HL-60/S4 (cell line): ENCODE measurements around the gene ZBTB7C.

Experiments
- in situ Hi-C: fragments of 300-500 bp; cut with MboI; formaldehyde crosslinking; loops from 2 replicates; pipeline ENCODE4 v1.14.3; 2022; ENCODE audit warnings: low sequenced_read_pairs

Gene ZBTB7C

DNA sequence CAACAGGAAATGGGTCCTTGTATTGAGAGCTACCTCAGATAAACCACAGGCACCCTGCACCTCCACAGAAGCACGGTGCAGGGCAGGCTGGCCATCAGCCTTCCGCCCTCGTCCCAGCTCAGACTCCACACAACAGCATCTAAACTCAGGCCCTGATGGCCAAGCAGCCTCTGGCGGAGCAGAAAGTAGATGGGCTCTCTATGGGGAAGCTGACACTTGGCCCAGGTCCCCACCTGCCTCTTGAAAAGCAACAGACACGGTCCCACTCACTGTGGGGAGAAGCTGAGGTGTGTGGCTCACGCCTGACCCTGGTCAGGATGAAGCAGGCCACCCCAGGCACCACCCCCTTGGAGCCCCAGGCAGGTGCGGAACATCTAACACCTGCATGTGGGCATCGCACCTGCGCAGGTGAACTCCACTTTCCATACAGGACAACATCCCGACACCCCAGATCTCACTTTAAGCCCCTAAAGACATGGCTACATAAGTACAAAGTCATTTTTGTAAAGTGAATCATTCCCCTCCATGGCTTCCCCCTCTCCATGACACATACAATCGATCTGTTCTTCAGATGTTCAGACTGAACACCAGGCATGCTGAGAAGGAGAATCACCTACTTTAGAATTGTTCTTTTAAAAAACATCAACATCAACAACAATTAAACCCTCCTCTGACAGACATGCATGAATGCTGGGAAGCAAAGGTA, 208.4 kb downstream of the ZBTB7C start:
- in situ Hi-C loops = no loop called here

DNA sequence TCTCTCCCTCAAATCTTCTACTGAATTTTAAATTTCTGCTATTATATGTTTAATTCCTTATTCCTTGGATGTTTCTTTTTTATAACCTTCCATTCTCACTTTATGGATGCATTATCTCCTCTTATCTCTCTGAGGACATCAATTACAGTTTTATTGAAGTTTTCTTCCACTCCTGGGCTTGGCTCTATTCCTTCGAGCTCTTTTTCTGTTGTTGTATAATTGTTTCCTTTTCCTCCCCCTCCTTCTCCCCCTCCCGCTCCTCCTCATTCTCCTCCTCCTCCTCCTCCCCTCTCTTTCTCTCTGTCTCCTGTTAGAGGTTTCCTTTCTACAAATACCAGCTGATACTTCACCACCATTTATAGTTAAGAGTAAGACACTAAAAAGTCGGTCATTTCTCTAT, 209.8 kb downstream of the ZBTB7C start:
- in situ Hi-C loops = no loop called here

DNA sequence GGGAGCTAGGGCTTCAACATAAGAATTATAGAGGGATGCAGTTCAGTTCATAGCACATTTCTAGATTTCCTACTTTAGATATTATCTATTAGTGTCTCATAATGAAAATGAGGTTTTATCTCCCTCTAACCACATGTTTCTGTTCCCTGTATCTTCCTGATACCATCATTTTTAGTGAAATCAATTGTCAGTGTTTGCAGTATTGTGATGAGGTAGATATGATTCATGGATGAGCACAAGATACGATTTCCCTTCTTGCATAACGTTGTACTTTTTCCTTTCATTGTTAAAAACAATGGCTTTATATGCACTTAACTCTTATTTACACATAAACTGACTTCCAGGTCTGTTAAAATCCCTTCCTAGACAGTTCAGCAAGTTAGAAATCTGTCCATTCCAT, 211.4 kb downstream of the ZBTB7C start:
- in situ Hi-C loops = no loop called here

DNA sequence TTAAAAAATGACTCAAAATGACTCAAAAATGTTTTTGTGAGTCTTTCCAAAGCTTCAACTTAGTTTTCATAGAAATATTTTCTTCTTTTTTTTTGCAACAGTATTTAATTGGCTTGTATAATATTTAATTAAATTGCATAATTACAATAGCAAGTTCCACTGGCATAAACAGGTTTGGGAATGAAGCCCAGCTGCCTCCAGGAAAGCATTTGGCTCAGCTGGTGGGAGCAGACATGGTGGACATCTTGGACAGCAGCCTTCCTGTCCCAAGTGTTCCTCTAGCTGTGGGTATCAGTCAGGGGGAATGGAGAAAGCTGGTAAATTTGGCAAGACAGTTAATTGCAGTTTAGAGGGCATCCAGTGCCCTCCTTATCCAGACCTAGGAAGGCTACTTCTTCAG, 213.4 kb downstream of the ZBTB7C start:
- in situ Hi-C loops = no loop called here

DNA sequence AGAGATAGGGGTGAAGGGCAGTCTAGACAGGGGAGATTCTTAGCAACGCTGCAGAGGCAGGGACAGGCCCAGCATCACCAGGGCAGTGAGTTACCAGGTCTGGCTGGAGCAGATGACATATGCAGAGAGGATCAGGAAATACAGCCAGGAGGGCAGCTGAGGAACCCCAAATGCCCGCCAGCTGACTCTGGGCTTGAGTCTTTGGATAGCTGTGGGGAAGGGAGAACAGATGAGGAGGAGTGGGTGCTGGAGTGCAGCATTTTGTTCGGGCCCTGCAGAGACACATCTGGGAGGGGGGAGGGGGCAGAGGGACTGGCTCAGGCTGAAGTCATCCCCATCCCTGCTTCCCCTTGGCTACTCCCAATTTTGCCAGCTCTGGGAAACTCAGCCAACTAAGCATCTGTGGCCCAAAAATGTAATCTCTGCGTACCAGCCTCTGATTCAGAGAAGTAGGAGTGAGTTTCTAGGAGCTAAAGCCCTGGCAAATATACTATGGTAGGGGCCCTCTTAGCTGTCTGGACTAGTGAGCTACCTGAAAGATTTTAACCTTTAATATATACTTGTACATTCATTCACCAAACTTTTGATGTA, 214.5 kb downstream of the ZBTB7C start:
- in situ Hi-C loops = no loop called here

DNA sequence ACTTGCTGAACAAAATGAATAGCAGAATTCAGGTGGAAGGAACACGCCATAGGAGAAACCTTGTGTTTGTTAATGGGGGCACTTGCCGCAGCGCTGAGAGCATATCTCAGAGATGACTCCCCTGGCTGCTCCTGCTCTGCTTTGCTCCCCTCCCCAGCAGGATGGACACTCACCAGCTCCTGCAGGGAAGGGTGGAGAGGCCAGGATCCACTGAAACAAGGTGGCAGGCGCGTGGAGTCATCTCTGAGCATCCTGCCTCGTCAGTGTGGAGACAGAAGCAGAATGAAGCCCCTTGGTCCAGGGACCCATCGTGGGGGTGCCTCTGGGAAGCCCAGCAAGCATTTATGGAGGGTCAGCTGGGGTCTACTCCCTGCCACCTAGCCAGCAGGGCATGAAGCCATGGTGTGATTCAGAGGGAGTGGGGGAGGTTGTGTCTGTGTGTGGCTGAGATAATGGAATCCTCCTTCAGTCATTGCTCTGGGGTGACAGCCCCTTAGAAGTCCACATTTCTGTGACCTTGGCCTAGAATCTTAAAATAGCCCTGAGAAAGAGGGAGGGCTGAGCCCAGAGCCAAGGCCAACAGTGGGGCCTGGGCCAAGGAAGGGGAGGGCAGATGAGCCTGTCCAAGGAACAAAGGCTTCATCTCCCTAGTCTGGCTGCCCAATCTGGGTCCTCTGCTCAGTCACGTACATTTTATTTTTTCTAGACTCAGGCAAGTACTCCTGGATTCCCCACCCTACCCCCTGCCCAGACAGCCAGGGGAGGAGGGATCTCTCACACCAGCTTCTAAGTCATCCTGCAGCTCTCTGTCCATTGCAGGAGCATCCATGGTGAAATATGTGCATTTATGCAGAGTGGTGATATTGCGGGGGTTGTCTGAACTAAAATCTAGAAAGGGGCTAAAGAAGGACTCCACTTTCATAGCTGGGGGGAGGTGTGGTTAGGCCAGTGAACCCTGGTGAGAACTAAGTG, 215.4 kb downstream of the ZBTB7C start:
- in situ Hi-C loops = no loop called here

DNA sequence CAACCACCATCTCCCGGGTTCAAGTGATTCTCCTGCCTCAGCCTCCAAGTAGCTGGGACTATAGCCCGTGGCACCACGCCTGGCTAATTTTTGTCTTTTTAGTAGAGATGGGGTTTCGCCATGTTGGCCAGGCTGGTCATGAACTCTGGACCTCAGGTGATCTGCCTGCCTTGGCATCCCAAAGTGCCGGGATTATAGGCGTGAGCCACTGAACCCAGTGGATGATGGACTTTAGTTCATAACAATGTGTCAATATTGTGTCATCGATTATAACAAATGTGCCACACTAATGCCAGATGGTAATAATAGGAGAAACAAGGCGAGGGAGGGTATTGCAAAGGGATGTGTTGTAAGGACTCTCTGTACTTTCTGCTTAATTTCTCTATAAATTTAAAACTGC, 216.6 kb downstream of the ZBTB7C start:
- in situ Hi-C loops = no loop called here

DNA sequence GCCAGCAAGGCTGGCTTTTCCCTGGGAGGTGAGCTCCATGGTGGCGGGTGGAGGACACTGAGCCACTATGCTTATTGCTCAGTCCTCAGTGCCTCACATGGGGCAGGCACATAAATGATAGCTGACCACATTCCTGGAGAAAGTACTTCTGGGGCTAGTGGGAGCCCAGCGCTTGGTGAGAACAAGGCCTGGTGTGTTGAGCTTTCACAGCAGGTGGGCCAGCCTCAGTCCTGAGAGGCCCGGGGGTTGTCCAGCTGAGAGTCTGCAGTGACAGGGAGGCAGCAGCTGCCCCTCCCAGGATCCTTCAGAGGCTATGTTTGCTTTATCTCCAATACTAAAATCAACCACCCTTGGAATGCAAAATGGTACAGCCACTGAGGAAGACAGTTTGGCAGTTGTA, 217.7 kb downstream of the ZBTB7C start:
- in situ Hi-C loops = no loop called here

DNA sequence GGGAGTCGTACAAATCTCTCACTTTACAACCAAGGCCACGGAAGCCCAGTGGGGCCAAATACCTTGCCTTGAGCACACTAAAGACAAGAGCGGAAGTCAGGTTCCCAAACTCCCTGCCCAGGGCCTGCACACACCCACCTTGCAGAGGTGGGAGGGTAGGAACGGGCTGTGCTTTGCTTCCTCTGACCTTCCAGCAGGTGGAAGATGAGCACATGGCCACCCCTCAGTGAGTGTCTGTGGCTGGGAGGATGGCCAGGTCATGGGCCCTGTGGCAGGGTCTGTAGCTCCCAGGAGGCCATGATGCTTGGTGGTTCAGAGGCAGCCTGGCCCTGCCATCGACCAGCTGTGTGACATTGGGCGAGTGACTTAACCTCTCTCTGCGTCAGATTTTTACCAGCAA, 218.2 kb downstream of the ZBTB7C start:
- in situ Hi-C loops = no loop called here

DNA sequence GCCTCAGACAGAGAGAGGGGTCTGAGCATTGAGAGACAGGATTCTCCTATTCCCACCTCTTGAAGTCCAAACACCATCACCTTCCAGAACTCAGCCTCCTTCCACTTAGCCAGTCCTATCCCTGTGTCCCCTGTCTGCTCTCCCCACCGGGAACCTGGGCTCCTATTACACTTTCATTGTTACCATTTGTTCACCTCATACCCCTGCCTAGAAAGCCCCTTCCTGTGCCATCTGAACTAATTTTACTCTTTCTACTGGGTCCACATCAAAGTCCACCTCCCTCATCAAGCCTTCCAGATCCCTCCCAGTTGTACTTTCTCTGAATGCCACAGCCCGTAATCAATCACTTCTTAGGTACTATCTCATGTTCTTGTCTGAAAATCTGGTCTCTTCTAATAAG, 220.6 kb downstream of the ZBTB7C start:
- in situ Hi-C loops = no loop called here

DNA sequence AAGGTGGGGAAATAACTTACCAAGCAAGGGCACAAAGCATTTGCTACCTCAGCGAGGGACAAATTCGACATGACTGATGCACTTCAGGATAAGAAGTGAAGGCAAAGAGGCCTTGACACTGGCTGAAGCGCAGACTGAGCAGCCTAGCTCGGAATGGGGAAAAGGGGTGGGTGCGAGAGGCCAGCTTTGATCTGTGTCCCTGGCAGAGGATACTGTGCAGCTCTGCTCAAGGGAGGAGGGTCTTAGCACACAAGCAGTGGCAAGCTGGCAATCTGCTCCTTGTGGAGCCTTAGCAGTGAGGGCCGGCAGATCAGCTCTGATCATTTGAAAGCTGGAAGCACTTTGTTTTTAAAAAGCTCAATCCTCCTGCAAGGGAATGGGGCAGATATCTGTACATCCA, 222.3 kb downstream of the ZBTB7C start:
- in situ Hi-C loops = no loop called here

DNA sequence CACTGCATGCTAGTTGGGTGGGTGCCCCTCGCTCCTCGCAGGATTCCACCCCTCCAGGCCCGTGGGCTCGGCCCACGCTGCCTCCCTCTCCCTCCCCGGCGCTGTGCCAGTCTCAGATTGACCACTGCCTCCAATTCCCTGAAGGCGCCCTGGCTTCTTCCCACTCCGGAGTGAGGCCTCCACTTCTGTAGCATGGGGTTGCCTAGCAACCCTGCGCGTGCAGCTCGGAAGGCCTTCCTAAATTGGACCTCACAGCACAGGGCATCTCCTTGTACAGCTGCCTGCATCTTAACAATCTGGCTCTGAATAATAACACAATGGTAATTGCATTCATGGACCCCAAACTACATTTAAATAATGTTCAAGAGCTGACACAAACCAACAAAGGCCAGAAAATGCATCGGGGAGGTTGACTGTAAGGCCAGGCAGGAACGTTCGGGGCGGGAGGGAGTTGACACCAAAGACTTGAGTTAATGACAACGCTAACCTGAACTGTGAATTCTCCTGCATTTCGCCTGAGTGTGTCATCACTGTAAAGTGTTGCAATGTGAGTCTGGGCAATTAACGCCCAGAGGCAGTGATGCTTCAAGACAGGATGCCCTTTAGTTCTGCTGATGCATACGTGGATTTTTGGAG, 222.9 kb downstream of the ZBTB7C start:
- in situ Hi-C loops = no loop called here

DNA sequence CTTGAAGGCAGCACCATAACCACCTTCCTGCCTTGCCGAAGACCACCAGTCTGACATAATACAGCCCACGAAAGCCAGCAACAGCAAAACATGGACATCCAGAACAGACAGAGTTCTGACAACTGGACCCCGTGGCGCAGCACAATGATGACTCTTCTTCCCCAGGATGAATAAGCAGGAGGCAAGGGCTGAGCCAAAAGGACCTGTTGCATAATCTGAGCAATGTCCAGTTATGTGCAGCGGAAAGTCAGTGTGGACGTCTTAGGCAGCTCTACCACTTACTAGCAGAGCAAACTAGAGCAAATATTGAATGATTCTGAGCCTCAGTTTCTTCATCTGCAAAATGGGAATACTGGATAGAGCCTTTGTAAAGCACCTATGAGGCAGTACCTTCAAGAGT, 225.1 kb downstream of the ZBTB7C start:
- in situ Hi-C loops = no loop called here

DNA sequence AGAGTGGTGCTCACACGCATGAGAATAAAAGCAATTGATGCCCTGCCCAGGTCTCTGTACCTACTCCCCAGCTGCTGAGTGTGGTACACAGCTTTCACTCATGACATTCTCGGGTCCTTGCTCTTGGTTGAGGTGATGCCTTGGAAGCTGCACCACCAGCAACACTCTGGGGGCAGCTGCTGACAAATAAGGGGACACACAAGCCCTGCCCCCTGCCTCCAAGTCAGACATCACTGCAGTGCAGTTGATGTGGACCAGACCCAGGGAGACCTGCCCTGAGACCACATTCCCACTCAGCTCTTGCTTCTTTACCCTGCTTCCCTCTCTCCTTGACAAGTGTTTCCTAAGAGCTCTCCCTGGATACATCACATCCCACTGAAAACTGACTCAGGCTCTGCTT, 225.6 kb downstream of the ZBTB7C start:
- in situ Hi-C loops = no loop called here

DNA sequence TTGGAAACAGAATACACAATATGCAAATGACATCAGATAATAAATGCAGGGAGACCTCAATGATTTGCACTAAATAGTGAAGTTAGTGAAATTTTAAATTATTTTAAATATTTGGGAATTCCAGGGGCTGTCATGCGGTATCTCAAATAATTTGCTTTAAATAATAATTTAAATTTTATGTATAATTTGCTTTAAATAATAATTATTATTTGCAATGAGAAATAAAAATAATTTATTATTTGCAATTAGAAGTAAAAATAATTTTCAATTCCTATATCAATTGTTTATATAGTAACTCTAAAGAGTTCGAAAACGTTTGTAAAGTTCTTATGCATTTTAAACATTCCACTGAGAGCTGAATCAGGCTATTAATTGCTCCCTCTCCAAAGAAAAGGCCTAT, 226.4 kb downstream of the ZBTB7C start:
- in situ Hi-C loops = no loop called here

DNA sequence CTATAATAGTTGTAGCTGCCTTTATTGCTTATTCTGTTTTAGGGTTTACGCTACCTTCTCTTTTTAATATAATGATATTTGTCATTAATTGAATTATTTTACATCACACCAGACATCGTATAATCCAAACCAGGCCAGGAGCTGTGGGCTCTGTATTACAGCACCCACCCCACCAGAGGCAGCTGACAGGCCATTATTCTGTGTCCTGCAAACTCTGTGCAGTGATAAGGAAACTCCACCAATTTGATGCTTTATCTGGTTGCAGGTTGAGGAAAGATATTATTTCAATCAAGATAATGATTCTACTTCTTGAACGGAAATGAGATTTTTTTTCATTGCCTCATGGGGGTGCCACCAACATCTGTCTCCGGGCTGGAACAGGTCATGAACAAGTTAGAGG, 227.3 kb downstream of the ZBTB7C start:
- in situ Hi-C loops = no loop called here

DNA sequence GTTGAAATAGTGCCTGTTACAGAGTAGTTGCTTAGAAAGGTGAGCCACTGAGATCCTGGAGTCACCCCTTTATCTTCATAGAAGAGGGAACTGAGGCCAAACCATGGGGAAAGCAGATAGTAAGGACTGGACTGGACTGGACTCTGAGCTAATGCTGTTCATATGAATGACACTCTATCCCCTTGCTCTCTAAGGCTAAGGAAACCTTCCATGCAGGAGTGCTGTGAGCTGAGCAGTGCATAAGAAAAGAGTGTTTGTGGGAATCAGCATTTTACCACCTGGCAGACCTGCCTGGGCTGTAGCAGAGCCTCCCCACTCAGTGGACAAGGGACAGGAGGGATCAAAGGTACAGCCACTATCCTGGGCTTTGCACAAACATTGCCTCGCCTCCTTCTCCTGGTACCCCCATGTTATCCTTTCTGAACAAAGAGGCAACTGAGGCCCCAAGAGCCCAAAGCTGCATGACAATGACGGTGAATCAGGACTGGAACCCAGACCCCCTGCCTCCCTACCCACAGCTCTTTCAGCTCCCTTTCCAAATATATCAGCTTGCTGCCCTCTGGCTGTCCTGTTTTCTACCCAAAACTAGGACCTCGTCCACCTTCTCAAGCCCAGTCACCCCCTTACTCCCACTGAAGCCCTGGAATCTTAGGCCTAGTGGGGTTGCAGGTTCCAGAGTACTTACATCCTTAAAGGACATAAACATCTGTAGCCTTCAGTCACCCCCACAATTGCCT, 227.9 kb downstream of the ZBTB7C start:
- in situ Hi-C loops = no loop called here

DNA sequence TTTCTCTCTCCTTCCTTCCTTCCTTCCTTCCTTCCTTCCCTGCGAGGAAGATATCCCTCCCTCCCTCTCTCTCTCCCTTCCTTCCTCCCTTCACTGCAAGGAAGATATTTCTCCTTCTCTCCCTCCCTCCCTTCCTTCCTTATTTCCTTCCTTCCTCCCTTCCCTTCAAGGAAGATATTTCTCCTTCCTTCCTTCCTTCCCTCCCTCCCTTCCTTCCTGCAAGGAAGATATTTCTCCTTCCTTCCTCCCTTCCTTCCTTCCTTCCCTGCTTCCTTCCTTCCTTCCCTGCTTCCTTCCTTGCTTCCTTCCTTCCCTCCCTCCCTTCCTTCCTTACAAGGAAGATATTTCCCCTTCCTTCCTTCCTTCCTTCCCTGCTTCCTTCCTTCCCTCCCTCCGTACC, 229.5 kb downstream of the ZBTB7C start:
- in situ Hi-C loops = no loop called here

DNA sequence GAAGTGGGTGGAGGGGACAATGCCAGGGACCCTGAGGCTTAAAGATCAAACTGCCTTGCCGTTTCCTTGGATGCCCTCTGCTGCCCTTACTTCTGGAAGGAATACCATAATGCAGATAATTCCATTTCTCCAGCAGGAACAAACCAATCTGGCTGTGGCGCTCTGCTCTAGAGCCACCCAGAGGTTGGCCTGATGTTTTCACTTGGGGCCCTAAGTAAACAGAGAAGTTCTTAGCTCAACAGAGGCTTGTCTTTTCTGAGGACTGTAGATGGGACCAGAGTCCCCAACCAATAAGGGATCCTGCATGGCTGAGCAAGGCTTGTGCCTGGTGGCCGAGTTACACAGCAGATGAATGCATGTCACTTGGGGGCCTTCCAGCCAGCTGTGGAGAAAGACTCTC, 230.2 kb downstream of the ZBTB7C start:
- in situ Hi-C loops = no loop called here

DNA sequence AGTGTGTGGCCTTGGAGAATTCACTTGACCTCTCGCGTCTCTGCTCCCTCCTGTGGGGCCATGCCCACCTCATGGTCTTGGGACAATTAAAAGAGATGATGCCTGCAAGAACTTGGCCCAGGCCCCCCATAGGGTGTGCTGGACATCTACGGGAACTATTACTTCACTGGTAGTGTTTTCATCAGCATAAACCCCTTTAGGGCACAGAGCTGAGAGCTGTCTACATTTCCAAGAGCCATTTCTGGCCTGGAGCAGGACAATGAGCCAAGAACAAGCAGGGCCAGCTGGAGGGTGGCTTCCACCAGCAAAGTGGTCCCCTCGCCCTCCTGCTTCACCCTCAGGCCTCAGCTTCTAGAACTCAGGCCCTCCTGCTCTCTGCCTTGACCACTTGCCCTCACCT, 232.3 kb downstream of the ZBTB7C start:
- in situ Hi-C loops = no loop called here

DNA sequence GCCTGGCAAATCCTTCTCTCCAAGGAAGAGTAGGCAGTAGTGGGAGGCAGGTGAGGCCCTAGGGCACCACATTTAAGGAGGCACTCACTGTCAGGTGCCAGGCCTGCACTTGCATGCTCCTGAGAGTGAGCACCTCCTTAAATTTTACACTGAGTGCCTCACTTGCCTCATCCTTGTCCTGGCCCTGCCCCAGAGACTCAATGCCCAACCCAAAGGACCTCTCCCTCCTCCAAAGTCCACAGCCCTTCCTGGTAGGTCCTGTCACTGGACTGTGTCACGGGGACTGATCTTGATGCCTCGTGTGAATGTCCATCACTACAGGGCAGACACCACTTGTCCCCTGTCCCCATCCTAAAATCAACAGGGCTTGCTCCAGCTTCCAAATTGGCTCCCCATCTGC, 235.6 kb downstream of the ZBTB7C start:
- in situ Hi-C loops = no loop called here
